Neural cell (in vitro differentiated cells): Measurements from ENCODE around the gene MAGEA1. TPM values are rescaled to one million over a fixed set of nuclear protein-coding genes. Genes with fewer than 3 reads are reported as not detected.

Experiments used
- H2AFZ ChIP-seq: fragments of 200-600, 300-800 bp; sonication (generic), shearing (Covaris generic); 2 replicates; pipeline ENCODE4 v1.6.0; 2014; ENCODE audit warnings: low read depth, mild to moderate bottlenecking, antibody characterized with exemption, low read length, moderate library complexity
- H3F3A ChIP-seq: fragments of 200-600 bp; shearing (Covaris generic); 2 replicates; pipeline ENCODE4 v1.6.1; 2016; ENCODE audit warnings: mild to moderate bottlenecking, moderate library complexity, mixed read lengths, antibody characterized with exemption, low read length; ENCODE audit not compliant: insufficient read depth, poor library complexity, severe bottlenecking
- H3K27ac ChIP-seq: fragments of 200-600, 300-800 bp; sonication (generic), shearing (Covaris generic); 2 replicates; pipeline ENCODE4 v1.5.1; 2014; ENCODE audit warnings: mild to moderate bottlenecking, low read length, moderate library complexity
- H3K27me3 ChIP-seq: fragments of 300-800, 200-600 bp; sonication (generic), shearing (Covaris generic); 2 replicates; pipeline ENCODE4 v1.6.0; 2014; ENCODE audit warnings: mild to moderate bottlenecking, low read depth, low read length, moderate library complexity; ENCODE audit not compliant: insufficient read depth
- H3K36me3 ChIP-seq: fragments of 300-800, 200-600 bp; sonication (generic), shearing (Covaris generic); 2 replicates; pipeline ENCODE4 v1.5.1; 2014; ENCODE audit warnings: mild to moderate bottlenecking, antibody characterized with exemption, low read length, moderate library complexity; ENCODE audit not compliant: insufficient read depth
- H3K4me2 ChIP-seq: fragments of 300-800, 200-600 bp; sonication (generic), shearing (Covaris generic); 2 replicates; pipeline ENCODE4 v1.6.0; 2014; ENCODE audit warnings: mild to moderate bottlenecking, low read length
- H3K4me3 ChIP-seq: fragments of 300-800, 200-600 bp; sonication (generic), shearing (Covaris generic); 2 replicates; pipeline ENCODE4 v1.5.1; 2014; ENCODE audit warnings: mild to moderate bottlenecking, low read length, moderate library complexity
- H3K79me2 ChIP-seq: fragments of 200-600 bp; shearing (Covaris generic); replicated peaks from 2 replicates; pipeline ENCODE4 v1.6.0; 2014; ENCODE audit warnings: mild to moderate bottlenecking, low read length, moderate library complexity; ENCODE audit not compliant: insufficient read depth
- H3K9ac ChIP-seq: fragments of 300-800, 200-600 bp; sonication (generic), shearing (Covaris generic); 2 replicates; pipeline ENCODE4 v1.6.1; 2016; ENCODE audit warnings: mild to moderate bottlenecking, low read length, mixed read lengths
- H3K9me2 ChIP-seq: fragments of 200-600 bp; shearing (Covaris generic); 2 replicates; pipeline ENCODE4 v1.6.1; 2016; ENCODE audit warnings: mild to moderate bottlenecking, low read length, mixed read lengths; ENCODE audit not compliant: insufficient read depth
- H3K9me3 ChIP-seq: fragments of 200-600, 300-800 bp; sonication (generic), shearing (Covaris generic); 2 replicates; pipeline ENCODE4 v1.6.1; 2016; ENCODE audit warnings: mild to moderate bottlenecking, mixed run types, low read length, moderate library complexity, mixed read lengths
- H4K20me1 ChIP-seq: fragments of 200-600 bp; shearing (Covaris generic); 2 replicates; pipeline ENCODE4 v1.6.1; 2016; ENCODE audit warnings: mild to moderate bottlenecking, mixed run types; ENCODE audit not compliant: insufficient read depth
- EP300 ChIP-seq: fragments of 450-650 bp; conservative IDR thresholded peaks from 2 replicates; pipeline ENCODE4 v1.6.1; 2014; ENCODE audit warnings: antibody characterized with exemption, mild to moderate bottlenecking, moderate library complexity; ENCODE audit not compliant: poor library complexity, severe bottlenecking
- EZH2 ChIP-seq: fragments of 200-600, 300-800 bp; shearing (Covaris generic), sonication (generic); IDR thresholded peaks from 2 replicates; pipeline ENCODE4 v1.6.1; 2014; ENCODE audit warnings: antibody characterized with exemption, low read length, borderline replicate concordance, mild to moderate bottlenecking; ENCODE audit not compliant: insufficient read depth, poor library complexity, severe bottlenecking
- SMC3 ChIP-seq: fragments of 450-650 bp; conservative IDR thresholded peaks from 2 replicates; pipeline ENCODE4 v1.6.1; 2014; ENCODE audit warnings: antibody characterized with exemption, mild to moderate bottlenecking, moderate library complexity; ENCODE audit not compliant: poor library complexity
- TAF1 ChIP-seq: IDR thresholded peaks from 2 replicates; pipeline ENCODE4 v1.6.1; 2012; ENCODE audit warnings: low read depth
- polyA plus RNA-seq: library from polyadenylated mRNA; depleted of rRNA; stranded (reverse); fragments of >200 nt; gene quantifications from 2 replicates; pipeline ENCODE4 v1.2.3, GENCODE V29; 2014
- TF ChIP-seq, protein P1 (sequence below): fragments of 450-650 bp; IDR thresholded peaks from 2 replicates; pipeline ENCODE4 v1.5.1; 2014; ENCODE audit warnings: antibody characterized with exemption, mild to moderate bottlenecking, moderate library complexity; ENCODE audit not compliant: poor library complexity, severe bottlenecking
- TF ChIP-seq, protein P2 (sequence below): IDR thresholded peaks from 2 replicates; pipeline ENCODE4 v1.6.1; 2012; ENCODE audit warnings: borderline replicate concordance

MAGEA1 gene
- polyA plus RNA-seq, 1 donor from 2014 or later: not detected

DNA sequence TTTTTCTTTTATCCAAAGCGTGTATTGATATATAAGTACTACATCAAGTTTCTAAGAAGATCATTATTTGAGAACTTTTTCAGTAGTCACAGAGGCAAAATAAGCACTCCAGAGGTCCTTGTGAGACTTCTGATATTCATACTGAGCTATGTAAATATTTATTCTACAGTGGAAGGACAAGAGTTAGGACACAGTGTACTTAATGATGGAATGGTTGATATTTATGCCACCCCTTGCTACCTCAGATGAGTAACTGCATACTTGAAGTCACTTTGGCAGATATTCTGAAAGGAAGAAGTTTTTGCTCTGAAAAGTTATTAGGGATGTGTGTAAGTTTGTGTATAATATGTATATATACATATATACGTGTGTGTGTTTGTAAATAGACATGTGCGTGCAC, 30.3 kb downstream of the MAGEA1 start:
- no peak overlapping the region for H3K27ac ChIP-seq
- H4K20me1 ChIP-seq: no peaks in the 10 kb centered on the region
- no peaks in the 10 kb centered on the region for H3K36me3 ChIP-seq
- no peaks in the 10 kb centered on the region for H3F3A ChIP-seq
- no peak overlapping the region for H3K4me2 ChIP-seq
- no peaks in the 10 kb centered on the region for H3K9me2 ChIP-seq
- H3K4me3 ChIP-seq: no peak overlapping the region
- H3K9ac ChIP-seq: no peak overlapping the region
- no peaks in the 10 kb centered on the region for H3K9me3 ChIP-seq
- no peak overlapping the region for H2AFZ ChIP-seq
- no peaks in the 10 kb centered on the region for H3K27me3 ChIP-seq
- no peaks in the 10 kb centered on the region for H3K79me2 ChIP-seq
- TF ChIP-seq, protein P1, sequence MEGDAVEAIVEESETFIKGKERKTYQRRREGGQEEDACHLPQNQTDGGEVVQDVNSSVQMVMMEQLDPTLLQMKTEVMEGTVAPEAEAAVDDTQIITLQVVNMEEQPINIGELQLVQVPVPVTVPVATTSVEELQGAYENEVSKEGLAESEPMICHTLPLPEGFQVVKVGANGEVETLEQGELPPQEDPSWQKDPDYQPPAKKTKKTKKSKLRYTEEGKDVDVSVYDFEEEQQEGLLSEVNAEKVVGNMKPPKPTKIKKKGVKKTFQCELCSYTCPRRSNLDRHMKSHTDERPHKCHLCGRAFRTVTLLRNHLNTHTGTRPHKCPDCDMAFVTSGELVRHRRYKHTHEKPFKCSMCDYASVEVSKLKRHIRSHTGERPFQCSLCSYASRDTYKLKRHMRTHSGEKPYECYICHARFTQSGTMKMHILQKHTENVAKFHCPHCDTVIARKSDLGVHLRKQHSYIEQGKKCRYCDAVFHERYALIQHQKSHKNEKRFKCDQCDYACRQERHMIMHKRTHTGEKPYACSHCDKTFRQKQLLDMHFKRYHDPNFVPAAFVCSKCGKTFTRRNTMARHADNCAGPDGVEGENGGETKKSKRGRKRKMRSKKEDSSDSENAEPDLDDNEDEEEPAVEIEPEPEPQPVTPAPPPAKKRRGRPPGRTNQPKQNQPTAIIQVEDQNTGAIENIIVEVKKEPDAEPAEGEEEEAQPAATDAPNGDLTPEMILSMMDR: no peak
- no peak for TF ChIP-seq TAF1
- no peak for TF ChIP-seq EP300
- TF ChIP-seq, protein P2, sequence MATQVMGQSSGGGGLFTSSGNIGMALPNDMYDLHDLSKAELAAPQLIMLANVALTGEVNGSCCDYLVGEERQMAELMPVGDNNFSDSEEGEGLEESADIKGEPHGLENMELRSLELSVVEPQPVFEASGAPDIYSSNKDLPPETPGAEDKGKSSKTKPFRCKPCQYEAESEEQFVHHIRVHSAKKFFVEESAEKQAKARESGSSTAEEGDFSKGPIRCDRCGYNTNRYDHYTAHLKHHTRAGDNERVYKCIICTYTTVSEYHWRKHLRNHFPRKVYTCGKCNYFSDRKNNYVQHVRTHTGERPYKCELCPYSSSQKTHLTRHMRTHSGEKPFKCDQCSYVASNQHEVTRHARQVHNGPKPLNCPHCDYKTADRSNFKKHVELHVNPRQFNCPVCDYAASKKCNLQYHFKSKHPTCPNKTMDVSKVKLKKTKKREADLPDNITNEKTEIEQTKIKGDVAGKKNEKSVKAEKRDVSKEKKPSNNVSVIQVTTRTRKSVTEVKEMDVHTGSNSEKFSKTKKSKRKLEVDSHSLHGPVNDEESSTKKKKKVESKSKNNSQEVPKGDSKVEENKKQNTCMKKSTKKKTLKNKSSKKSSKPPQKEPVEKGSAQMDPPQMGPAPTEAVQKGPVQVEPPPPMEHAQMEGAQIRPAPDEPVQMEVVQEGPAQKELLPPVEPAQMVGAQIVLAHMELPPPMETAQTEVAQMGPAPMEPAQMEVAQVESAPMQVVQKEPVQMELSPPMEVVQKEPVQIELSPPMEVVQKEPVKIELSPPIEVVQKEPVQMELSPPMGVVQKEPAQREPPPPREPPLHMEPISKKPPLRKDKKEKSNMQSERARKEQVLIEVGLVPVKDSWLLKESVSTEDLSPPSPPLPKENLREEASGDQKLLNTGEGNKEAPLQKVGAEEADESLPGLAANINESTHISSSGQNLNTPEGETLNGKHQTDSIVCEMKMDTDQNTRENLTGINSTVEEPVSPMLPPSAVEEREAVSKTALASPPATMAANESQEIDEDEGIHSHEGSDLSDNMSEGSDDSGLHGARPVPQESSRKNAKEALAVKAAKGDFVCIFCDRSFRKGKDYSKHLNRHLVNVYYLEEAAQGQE: no peak
- TF ChIP-seq SMC3: no peak

DNA sequence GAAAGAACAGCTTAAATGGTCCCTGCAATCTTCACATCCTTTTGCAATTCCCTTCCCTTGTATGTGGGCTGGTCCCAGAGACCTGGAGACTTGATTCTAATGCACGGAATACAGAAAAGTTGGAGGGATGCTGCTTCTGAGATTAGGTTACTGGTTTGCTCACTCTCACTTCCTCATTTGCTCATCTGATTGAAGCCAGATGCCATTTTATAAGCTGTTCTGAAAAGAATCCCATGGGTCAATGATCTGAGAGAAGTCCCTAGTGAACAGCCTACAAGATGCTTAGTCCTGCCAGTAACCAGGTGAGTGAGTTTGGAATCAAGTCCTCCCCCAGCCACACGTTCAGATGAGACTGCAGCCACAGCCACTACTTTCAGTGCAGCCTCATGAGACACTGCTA, 35.9 kb downstream of the MAGEA1 start:
- no peaks in the 10 kb centered on the region for H3K27me3 ChIP-seq
- H3K9me3 ChIP-seq: no peaks in the 10 kb centered on the region
- TF ChIP-seq EP300 (no peak), EZH2 (no peak)
- TF ChIP-seq, protein P1: no peak
- no peak overlapping the region for H3K27ac ChIP-seq
- no peak overlapping the region for H3K4me3 ChIP-seq
- H3K9me2 ChIP-seq: no peaks in the 10 kb centered on the region
- H3K79me2 ChIP-seq: no peaks in the 10 kb centered on the region
- no peak overlapping the region for H3K4me2 ChIP-seq
- H3K36me3 ChIP-seq: no peaks in the 10 kb centered on the region
- no peaks in the 10 kb centered on the region for H3F3A ChIP-seq
- H4K20me1 ChIP-seq: no peaks in the 10 kb centered on the region
- no peak overlapping the region for H2AFZ ChIP-seq
- H3K9ac ChIP-seq: no peak overlapping the region
